Activated CD4-positive, alpha-beta T cell treated with anti-CD3 and anti-CD28 coated beads for 48 hours (primary cell): ENCODE data around the gene HAPLN2.
"Not testable (repeated sequence)": the region's sequence is repeated elsewhere in the genome, so short reads cannot be mapped to it uniquely, and the experiment has no call there.

ENCODE experiments used
- DNase-seq: peaks from one replicate; pipeline ENCODE4 v3.0.0-alpha.2; 2020

The HAPLN2 gene

GRCh38 chr1:156623946-156624813 is 5.0 kb downstream of the HAPLN2 start:
- DNase-seq, result peak; percentile 61

- DNase-seq, result no peak
These were observed 5.7 kb downstream of the HAPLN2 start for GRCh38 chr1:156624814-156625435.

GRCh38 chr1:156625436-156626078 is 6.3 kb downstream of the HAPLN2 start:
- peak; percentile 77 for DNase-seq

GRCh38 chr1:156626079-156626438 is 6.8 kb downstream of the HAPLN2 start:
- no peak for DNase-seq

- peak; percentile 43 for DNase-seq
These were observed 8.2 kb downstream of the HAPLN2 start for GRCh38 chr1:156627313-156627880.

- DNase-seq, result no peak
These were observed 10.7 kb downstream of the HAPLN2 start for GRCh38 chr1:156629823-156630449.

GRCh38 chr1:156631152-156631551 is 11.9 kb downstream of the HAPLN2 start:
- DNase-seq, result not testable (repeated sequence)

- DNase-seq, result no peak
These were observed 13.1 kb downstream of the HAPLN2 start for GRCh38 chr1:156632355-156632754.

GRCh38 chr1:156638189-156638985 is 19.2 kb downstream of the HAPLN2 start:
- DNase-seq, result no peak

- DNase-seq, result no peak
These were observed 20.4 kb downstream of the HAPLN2 start for GRCh38 chr1:156639601-156640101.

- DNase-seq, result no peak
These were observed 21.9 kb downstream of the HAPLN2 start for GRCh38 chr1:156640842-156641706.

- peak; percentile 32 for DNase-seq
These were observed 22.6 kb downstream of the HAPLN2 start, which contains the start of gene BCAN for GRCh38 chr1:156641761-156642264. Gene BCAN, plus strand, starts transcription at chr1:156642117. Its CDS starts 3,938 bp downstream, at chr1:156646055.

GRCh38 chr1:156642265-156643048 is 23.2 kb downstream of the HAPLN2 start:
- no peak for DNase-seq

GRCh38 chr1:156643049-156643777 is 24.0 kb downstream of the HAPLN2 start:
- no peak for DNase-seq

- DNase-seq, result peak; percentile 43
These were observed 24.5 kb downstream of the HAPLN2 start for GRCh38 chr1:156643778-156644092.

- DNase-seq, result no peak
These were observed 24.9 kb downstream of the HAPLN2 start for GRCh38 chr1:156644146-156644545.

GRCh38 chr1:156644640-156645039 is 25.4 kb downstream of the HAPLN2 start:
- no peak for DNase-seq

- no peak for DNase-seq
These were observed 25.8 kb downstream of the HAPLN2 start for GRCh38 chr1:156645056-156645455.

GRCh38 chr1:156645666-156646065 is 26.5 kb downstream of the HAPLN2 start:
- no peak for DNase-seq
